NCI-H748 treated with DMSO at 0.1 percent for 48 hours (cell line): ENCODE measurements around the gene OPRD1.
A peak's percentile ranks its signal among the peaks of the same experiment; 100 is the strongest.

ENCODE experiments used
- DNase-seq: peaks from one replicate; lab custom pipeline; 2025; lab: John Stamatoyannopoulos, UW

The OPRD1 gene

DNA sequence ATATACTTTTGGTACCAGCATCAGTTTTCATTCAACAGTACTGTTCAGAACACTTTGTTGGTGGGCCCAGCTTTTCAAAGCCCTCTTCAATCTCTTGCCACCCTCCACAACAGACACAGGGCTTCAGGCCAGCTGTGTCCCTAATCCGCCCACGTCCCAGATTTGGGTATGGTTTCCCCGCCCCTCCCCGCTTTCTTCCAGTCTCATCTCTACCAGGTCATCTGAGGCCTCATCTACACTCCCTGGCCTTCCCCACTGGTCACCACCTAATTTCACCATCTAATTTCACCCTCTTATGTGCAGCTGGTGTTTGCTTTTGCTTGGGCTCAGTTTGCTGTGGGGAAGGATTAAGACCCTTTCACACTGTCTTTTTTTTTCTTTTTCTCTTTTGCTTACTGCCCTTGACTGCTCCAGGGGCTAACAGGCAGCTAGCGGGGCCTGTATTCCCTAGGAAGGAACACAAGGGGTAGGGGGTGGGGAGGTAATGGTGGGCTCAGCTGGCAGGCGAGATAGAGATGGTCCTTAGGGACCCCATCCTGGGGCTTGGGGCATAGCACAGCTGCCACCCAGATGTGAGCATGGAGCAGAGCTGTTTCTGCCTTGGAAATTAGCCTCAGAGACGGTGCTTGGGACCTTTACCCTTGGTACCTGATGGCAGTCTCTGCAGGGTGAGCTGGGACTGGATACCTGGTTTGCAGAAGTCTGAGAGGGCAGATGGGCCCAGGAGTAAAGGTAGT is 98.6 kb downstream of the OPRD1 start:
- no peak for DNase-seq

DNA sequence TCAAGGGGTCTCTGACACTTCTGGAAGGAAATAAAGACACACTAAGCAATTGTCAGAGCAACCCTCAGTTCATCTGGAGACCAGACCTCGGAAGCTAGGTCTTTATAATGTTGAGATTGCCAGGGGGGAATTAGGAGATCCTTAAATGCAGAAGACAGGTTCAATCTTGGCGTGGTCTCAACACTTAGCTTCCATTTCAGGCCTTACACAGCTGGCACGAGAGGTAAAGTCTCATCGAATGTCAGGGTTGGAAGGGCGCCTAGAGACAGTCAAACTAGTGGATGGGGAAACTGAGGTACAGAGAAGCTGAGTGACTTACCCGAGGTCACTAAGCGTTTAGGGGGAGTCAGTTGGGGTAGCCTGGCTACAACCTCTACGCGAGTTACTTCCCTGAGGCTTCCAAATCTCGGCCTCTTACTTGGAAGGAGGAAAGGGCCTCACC is 101.8 kb downstream of the OPRD1 start:
- DNase-seq: no peak

DNA sequence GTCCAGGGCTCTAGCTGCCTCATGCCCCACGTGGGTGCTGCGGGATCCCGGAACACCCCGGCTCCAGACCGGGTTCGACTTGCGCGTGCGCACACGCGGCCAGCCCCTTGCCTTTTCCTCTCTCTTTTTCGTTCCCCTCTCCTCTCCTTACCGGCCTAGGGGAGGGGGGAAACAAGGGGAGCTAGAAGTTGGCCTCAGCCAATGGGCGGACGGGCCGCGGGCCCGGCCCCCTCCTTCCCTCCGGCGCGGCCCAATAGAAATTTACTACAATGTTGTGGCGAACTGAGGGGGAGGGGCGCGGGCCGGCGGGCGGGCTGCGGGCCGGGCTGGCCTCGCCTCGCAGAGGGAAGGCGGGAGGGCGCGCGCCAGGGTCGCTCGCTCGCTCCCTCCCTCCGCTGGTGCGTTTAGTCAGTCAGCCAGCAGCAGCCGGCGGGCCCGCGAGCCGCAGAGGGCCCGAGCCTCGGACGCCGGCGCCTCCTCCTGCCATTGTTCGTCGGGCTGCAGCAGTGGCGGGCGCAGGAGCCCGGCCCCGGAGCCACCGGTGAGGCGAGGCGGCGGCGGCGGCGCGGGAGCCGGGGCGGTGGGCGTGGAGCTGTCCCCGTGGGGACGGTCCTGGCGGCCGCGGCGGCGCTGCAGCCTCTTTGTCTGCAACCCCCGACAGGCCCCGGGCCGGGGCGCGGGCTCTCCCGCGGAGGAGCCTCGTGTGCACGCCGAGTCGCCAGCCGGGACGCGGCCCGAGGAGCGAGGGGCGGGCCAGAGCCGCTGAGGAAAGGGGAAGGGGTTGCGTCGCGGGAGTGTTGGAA is 102.5 kb downstream of the OPRD1 start, which contains the start of gene EPB41:
TSS of gene EPB41 (plus strand) at position 342 of the 803 bp plus-strand sequence. CDS start 72,869 bp downstream, outside the sequence.
- peak; percentile 85 for DNase-seq

DNA sequence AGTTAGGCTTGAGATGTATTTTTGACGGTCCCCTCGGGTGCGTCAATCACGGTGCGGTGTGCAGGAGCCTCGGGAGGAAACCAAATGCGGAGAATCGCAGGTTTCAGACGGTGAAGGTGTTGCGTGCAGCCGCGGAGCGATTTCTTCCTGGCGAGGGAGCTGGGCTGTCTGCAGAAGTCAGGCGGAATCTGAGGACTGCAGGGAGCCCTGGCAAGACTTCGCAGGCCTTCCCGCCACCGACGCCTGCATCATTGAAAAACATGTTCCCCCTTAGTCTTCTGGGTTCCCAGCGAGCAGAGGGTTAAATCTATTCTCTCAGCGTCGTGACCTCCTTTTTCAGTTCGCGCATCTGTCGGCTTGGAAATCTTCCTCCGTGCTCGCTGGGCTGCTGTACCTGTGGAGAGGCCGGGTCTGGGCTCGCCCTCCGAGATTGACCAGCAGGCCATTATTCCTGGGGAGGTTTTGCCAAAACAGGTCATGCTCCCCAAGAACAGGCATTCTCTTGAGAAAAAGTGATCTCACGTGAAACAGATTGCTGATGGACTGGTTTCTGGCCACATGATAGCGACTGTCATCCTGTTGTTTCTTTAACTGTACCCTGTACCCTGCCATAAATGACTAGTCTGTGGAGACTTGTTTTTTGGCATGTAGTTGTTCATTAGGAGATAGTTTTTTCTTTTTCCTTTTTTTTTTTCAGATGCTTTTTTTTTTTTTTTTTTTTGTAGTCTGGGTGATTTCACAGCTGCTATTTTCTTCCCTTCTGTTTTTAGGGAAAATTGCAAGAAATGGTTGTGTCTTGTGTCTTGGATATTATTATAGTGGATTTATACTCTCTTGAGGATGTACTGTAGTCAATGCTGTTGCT is 103.3 kb downstream of the OPRD1 start:
- DNase-seq: peak; percentile 40

DNA sequence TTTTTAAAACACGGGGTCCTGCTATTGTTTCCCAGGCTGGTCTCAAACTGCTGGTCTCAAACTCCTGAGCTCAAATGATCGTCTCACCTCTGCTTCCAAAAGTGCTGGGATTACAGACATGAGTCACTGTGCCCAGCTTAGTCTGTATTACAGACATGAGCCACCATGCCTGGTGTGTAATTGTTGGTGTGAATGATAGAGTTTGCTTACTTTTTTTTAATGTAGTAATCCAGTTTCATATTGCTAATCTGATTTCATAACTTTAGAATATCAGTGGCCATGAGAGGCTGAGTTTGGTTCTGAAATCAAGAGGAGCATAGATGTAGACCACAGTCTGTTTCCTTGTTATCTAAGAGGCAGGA is 105.8 kb downstream of the OPRD1 start:
- DNase-seq: no peak
